Measurements from ENCODE around the gene NECAP2.

DNA sequence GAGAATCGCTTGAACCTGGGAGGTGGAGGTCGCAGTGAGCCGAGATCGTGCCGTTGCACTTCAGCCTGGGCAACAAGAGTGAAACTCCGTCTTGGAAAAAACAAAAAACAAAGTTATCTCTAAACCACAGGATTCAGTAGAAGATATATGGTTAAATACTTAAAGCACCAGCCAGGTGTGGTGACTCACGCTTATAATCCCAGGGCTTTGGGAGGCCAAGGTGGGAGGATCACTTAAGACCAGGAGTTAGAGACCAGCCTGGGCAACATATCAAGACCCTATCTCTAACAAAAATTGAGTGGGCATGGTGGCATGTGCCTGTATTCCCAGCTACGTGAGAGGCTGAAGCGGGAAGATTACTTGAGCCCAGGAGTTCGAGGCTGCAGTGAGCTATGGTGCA, 5.6 kb downstream of the NECAP2 start:
- no peak for TF ChIP-seq POLR2AphosphoS5 (IDR thresholded peaks at IDR 0.05; ENCODE audit: borderline replicate concordance, low read depth, low read length)
- no peak for TF ChIP-seq EZH2 (IDR thresholded peaks at IDR 0.05)

Data from SK-N-MC (cell line).